ENCODE measurements around the gene RAF1. TPM values are rescaled to one million over a fixed set of nuclear protein-coding genes. Genes with fewer than 3 reads are reported as not detected.
"Not testable (repeated sequence)": the region's sequence is repeated elsewhere in the genome, so short reads cannot be mapped to it uniquely, and the experiment has no call there.

RAF1 gene
- 56.3 and 59.0 TPM in 2 replicates for total RNA-seq (2014; rRNA removed; shearing (Covaris generic))

- DNase-seq (ENCODE audit: low read depth): peak; percentile 97
These were observed at the start of gene RAF1 for GRCh38 chr3:12663936-12664908. TSS of gene RAF1 (minus strand) at chr3:12664117. CDS start at chr3:12618721, 45,396 bp downstream.

GRCh38 chr3:12710062-12710461 lies 46.1 kb upstream of the RAF1 start:
- no peak for DNase-seq (ENCODE audit: low read depth)

- no peak for DNase-seq (ENCODE audit: low read depth)
These were observed 45.4 kb upstream of the RAF1 start for GRCh38 chr3:12709334-12709733.

- peak; percentile 52 for DNase-seq (ENCODE audit: low read depth)
These were observed 44.8 kb upstream of the RAF1 start for GRCh38 chr3:12708584-12709192.

GRCh38 chr3:12707449-12707848 lies 43.5 kb upstream of the RAF1 start:
- no peak for DNase-seq (ENCODE audit: low read depth)

- peak; percentile 69 for DNase-seq (ENCODE audit: low read depth)
These were observed 42.8 kb upstream of the RAF1 start for GRCh38 chr3:12706504-12707253.

- DNase-seq (ENCODE audit: low read depth): no peak
These were observed 42.1 kb upstream of the RAF1 start for GRCh38 chr3:12705981-12706380.

- no peak for DNase-seq (ENCODE audit: low read depth)
These were observed 41.5 kb upstream of the RAF1 start for GRCh38 chr3:12705374-12705926.

- DNase-seq (ENCODE audit: low read depth): no peak
These were observed 38.6 kb upstream of the RAF1 start for GRCh38 chr3:12702501-12702900.

GRCh38 chr3:12701601-12702000 lies 37.7 kb upstream of the RAF1 start:
- DNase-seq (ENCODE audit: low read depth): not testable (repeated sequence)

- no peak for DNase-seq (ENCODE audit: low read depth)
These were observed 36.9 kb upstream of the RAF1 start for GRCh38 chr3:12700800-12701199.

GRCh38 chr3:12695916-12696315 lies 32.0 kb upstream of the RAF1 start:
- DNase-seq (ENCODE audit: low read depth): no peak

GRCh38 chr3:12695112-12695511 lies 31.2 kb upstream of the RAF1 start:
- DNase-seq (ENCODE audit: low read depth): no peak

- DNase-seq (ENCODE audit: low read depth): no peak
These were observed 28.5 kb upstream of the RAF1 start for GRCh38 chr3:12692444-12692843.

- DNase-seq (ENCODE audit: low read depth): no peak
These were observed 26.2 kb upstream of the RAF1 start for GRCh38 chr3:12689997-12690711.

- DNase-seq (ENCODE audit: low read depth): no peak
These were observed 24.0 kb upstream of the RAF1 start for GRCh38 chr3:12687948-12688347.

- no peak for DNase-seq (ENCODE audit: low read depth)
These were observed 22.2 kb upstream of the RAF1 start for GRCh38 chr3:12686096-12686495.

- DNase-seq (ENCODE audit: low read depth): peak; percentile 24
These were observed 18.1 kb upstream of the RAF1 start for GRCh38 chr3:12681943-12682390.

GRCh38 chr3:12681089-12681942 lies 17.4 kb upstream of the RAF1 start:
- no peak for DNase-seq (ENCODE audit: low read depth)

GRCh38 chr3:12679468-12679867 lies 15.6 kb upstream of the RAF1 start:
- peak; percentile 29 for DNase-seq (ENCODE audit: low read depth)

All from Daoy (cell line).